Naive B cell (primary cell): ENCODE measurements around the gene DDAH2. TPM values are rescaled to one million over a fixed set of nuclear protein-coding genes. Genes with fewer than 3 reads are reported as not detected.
A peak's percentile ranks its signal among the peaks of the same experiment; 100 is the strongest.

Experiments
- ATAC-seq, 2 donors: fragments of 150-1000 bp; cut with Tn5 transposase; 2 replicates each; pipeline ENCODE4 v1.10.0; 2021; ENCODE audit warnings: low read depth in 2 of 2, mild to moderate bottlenecking in 2 of 2, moderate library complexity in 2 of 2
- DNase-seq: peaks from one replicate; pipeline ENCODE4 v3.0.0; 2022
- H3K27ac Mint-ChIP-seq, 6 donors: one replicate each; pipeline ENCODE4 v1.8.0; 2020 to 2022; ENCODE audit warnings: mild to moderate bottlenecking in 6 of 6, mixed read lengths in 6 of 6, moderate library complexity in 5 of 6, inconsistent platforms in 2 of 6
- H3K27me3 Mint-ChIP-seq, 3 donors: one replicate each; pipeline ENCODE4 v1.8.0; 2021 to 2022; ENCODE audit warnings: mixed read lengths in 3 of 3, mild to moderate bottlenecking in 1 of 3
- H3K36me3 Mint-ChIP-seq, 2 donors: one replicate each; pipeline ENCODE4 v1.8.0; 2020 to 2022; ENCODE audit warnings: mixed read lengths in 2 of 2, inconsistent platforms in 1 of 2, mild to moderate bottlenecking in 1 of 2
- H3K4me1 Mint-ChIP-seq, 3 donors: one replicate each; pipeline ENCODE4 v1.8.0; 2020 to 2022; ENCODE audit warnings: mixed read lengths in 3 of 3, inconsistent platforms in 1 of 3, mild to moderate bottlenecking in 1 of 3, moderate library complexity in 1 of 3
- H3K4me3 Mint-ChIP-seq, 8 donors: one replicate each; pipeline ENCODE4 v1.8.0; 2020 to 2022; ENCODE audit warnings: mild to moderate bottlenecking in 8 of 8, mixed read lengths in 8 of 8, moderate library complexity in 8 of 8, inconsistent platforms in 2 of 8
- H3K9me3 Mint-ChIP-seq, 7 donors: one replicate each; pipeline ENCODE4 v1.8.0; 2020 to 2022; ENCODE audit warnings: mixed read lengths in 7 of 7, mild to moderate bottlenecking in 5 of 7, inconsistent platforms in 2 of 7, moderate library complexity in 1 of 7
- polyA plus RNA-seq, 6 donors: library from polyadenylated mRNA; unstranded; fragments of 300-500 nt; fragmentation: Illumina TruSeq; gene quantifications; one replicate each; pipeline ENCODE4 v1.2.3, GENCODE V29; 2021; ENCODE audit warnings: low read depth in 6 of 6

Gene DDAH2
- polyA plus RNA-seq, 6 donors from 2014 or later = 57.1 to 87.6 (median 82.1) TPM

- H3K4me1 Mint-ChIP-seq = peaks cover 36 to 56% (median 52%) of the 10 kb centered on the region in 3 donors
- ATAC-seq (no peak), DNase-seq (no peak)
- H3K9me3 Mint-ChIP-seq = no peaks in the 10 kb centered on the region
- peaks cover 6 to 22% of the 10 kb centered on the region in 2 donors for H3K36me3 Mint-ChIP-seq
- H3K27me3 Mint-ChIP-seq = no peaks in the 10 kb centered on the region
- H3K4me3 Mint-ChIP-seq = peak within 1 kb of the TSS in 6 of 8 donors; percentile 12 to 66 (median 42)
- peak within 1 kb of the TSS in 5 of 6 donors; percentile 21 to 76 (median 58) for H3K27ac Mint-ChIP-seq
Observed at GRCh38 chr6:31723245-31723979, 5.7 kb downstream of the DDAH2 start, which contains the start of gene MPIG6B. TSS of gene MPIG6B (plus strand) at chr6:31723373. CDS start at chr6:31723384, 11 bp downstream.

- Mint-ChIP-seq H3K4me3 (no peak overlapping the region), H3K27ac (no peak overlapping the region), H3K36me3 (peaks cover 6 to 20% of the 10 kb centered on the region in 2 donors), H3K4me1 (peaks cover 27 to 45% (median 42%) of the 10 kb centered on the region in 3 donors), H3K27me3 (no peaks in the 10 kb centered on the region), H3K9me3 (no peaks in the 10 kb centered on the region)
- ATAC-seq (no peak), DNase-seq (no peak)
Observed at GRCh38 chr6:31722173-31722572, 6.9 kb downstream of the DDAH2 start.

- Mint-ChIP-seq H3K4me3 (no peak within 1 kb of the TSS), H3K4me1 (peaks cover 20 to 38% (median 35%) of the 10 kb centered on the region in 3 donors), H3K27me3 (no peaks in the 10 kb centered on the region), H3K27ac (peak within 1 kb of the TSS in 3 of 6 donors; percentile 53 to 78 (median 67)), H3K9me3 (no peaks in the 10 kb centered on the region), H3K36me3 (peaks cover 6 to 13% of the 10 kb centered on the region in 2 donors)
- no peak for DNase-seq
- no peak for ATAC-seq
Observed at GRCh38 chr6:31721351-31722020, 7.6 kb downstream of the DDAH2 start, which contains the start of gene LY6G6C. TSS of gene LY6G6C (minus strand) at chr6:31721746. CDS start at chr6:31721679, 67 bp downstream.

GRCh38 chr6:31720196-31720770, 8.8 kb downstream of the DDAH2 start:
- peaks cover 0 to 1% of the 10 kb centered on the region in 2 donors for H3K36me3 Mint-ChIP-seq
- no peak overlapping the region for H3K27ac Mint-ChIP-seq
- ATAC-seq = no peak
- no peaks in the 10 kb centered on the region for H3K27me3 Mint-ChIP-seq
- H3K4me1 Mint-ChIP-seq = peaks cover 9 to 26% (median 23%) of the 10 kb centered on the region in 3 donors
- H3K9me3 Mint-ChIP-seq = no peaks in the 10 kb centered on the region
- DNase-seq = no peak
- no peak overlapping the region for H3K4me3 Mint-ChIP-seq

GRCh38 chr6:31719001-31719400, 10.1 kb downstream of the DDAH2 start:
- Mint-ChIP-seq H3K4me3 (no peak overlapping the region), H3K27ac (no peak overlapping the region)
- ATAC-seq = no peak

GRCh38 chr6:31718265-31718664, 10.8 kb downstream of the DDAH2 start:
- H3K4me3 Mint-ChIP-seq = no peak overlapping the region
- H3K9me3 Mint-ChIP-seq = no peaks in the 10 kb centered on the region
- ATAC-seq = no peak
- peaks cover 0 to 1% (median 0%) of the 10 kb centered on the region in 3 donors for H3K27me3 Mint-ChIP-seq
- no peak for DNase-seq
- H3K36me3 Mint-ChIP-seq = no peaks in the 10 kb centered on the region
- H3K27ac Mint-ChIP-seq = no peak overlapping the region
- peaks cover 3 to 8% (median 3%) of the 10 kb centered on the region in 3 donors for H3K4me1 Mint-ChIP-seq

More at GRCh38 chr6:31719001-31719400, 10.1 kb downstream of the DDAH2 start:
- no peaks in the 10 kb centered on the region for H3K36me3 Mint-ChIP-seq
- peaks cover 6 to 15% (median 10%) of the 10 kb centered on the region in 3 donors for H3K4me1 Mint-ChIP-seq
- H3K27me3 Mint-ChIP-seq = no peaks in the 10 kb centered on the region
- H3K9me3 Mint-ChIP-seq = no peaks in the 10 kb centered on the region
- no peak for DNase-seq

GRCh38 chr6:31717499-31718222, 11.4 kb downstream of the DDAH2 start:
- DNase-seq = no peak
- Mint-ChIP-seq H3K36me3 (no peaks in the 10 kb centered on the region), H3K9me3 (no peaks in the 10 kb centered on the region), H3K4me3 (no peak overlapping the region), H3K27me3 (peaks cover 0 to 7% (median 0%) of the 10 kb centered on the region in 3 donors), H3K4me1 (peaks cover 0 to 3% (median 0%) of the 10 kb centered on the region in 3 donors), H3K27ac (peak overlapping the region in 1 of 6 donors; percentile 64)
- ATAC-seq = no peak

- Mint-ChIP-seq H3K27me3 (peaks cover 0 to 8% (median 0%) of the 10 kb centered on the region in 3 donors), H3K9me3 (no peaks in the 10 kb centered on the region), H3K27ac (peak within 1 kb of the TSS in 2 of 6 donors; percentile 47), H3K36me3 (no peaks in the 10 kb centered on the region), H3K4me3 (no peak within 1 kb of the TSS), H3K4me1 (peaks cover 17 to 22% (median 19%) of the 10 kb centered on the region in 3 donors)
- DNase-seq = no peak
- ATAC-seq = no peak
Observed at GRCh38 chr6:31715022-31715958, 13.8 kb downstream of the DDAH2 start, which contains the start of gene LY6G6D. TSS of gene LY6G6D (plus strand) at chr6:31715348. CDS start at chr6:31715356, 8 bp downstream.

- Mint-ChIP-seq H3K27me3 (peaks cover 0 to 8% (median 0%) of the 10 kb centered on the region in 3 donors), H3K4me3 (no peak overlapping the region), H3K9me3 (no peaks in the 10 kb centered on the region), H3K4me1 (peaks cover 17 to 22% (median 20%) of the 10 kb centered on the region in 3 donors), H3K36me3 (no peaks in the 10 kb centered on the region), H3K27ac (peak overlapping the region in 1 of 6 donors; percentile 47)
- ATAC-seq (no peak), DNase-seq (no peak)
Observed at GRCh38 chr6:31713991-31714684, 15.0 kb downstream of the DDAH2 start.

GRCh38 chr6:31713465-31713864, 15.6 kb downstream of the DDAH2 start:
- Mint-ChIP-seq H3K27ac (peak overlapping the region in 3 of 6 donors; percentile 47 to 86 (median 63)), H3K9me3 (no peaks in the 10 kb centered on the region), H3K36me3 (no peaks in the 10 kb centered on the region), H3K4me1 (peaks cover 17 to 22% (median 20%) of the 10 kb centered on the region in 3 donors), H3K27me3 (peaks cover 0 to 8% (median 0%) of the 10 kb centered on the region in 3 donors), H3K4me3 (no peak overlapping the region)
- DNase-seq (no peak), ATAC-seq (no peak)

GRCh38 chr6:31712296-31712695, 16.8 kb downstream of the DDAH2 start:
- Mint-ChIP-seq H3K36me3 (no peaks in the 10 kb centered on the region), H3K9me3 (no peaks in the 10 kb centered on the region), H3K27ac (peak overlapping the region in 2 of 6 donors; percentile 5 to 35), H3K27me3 (peaks cover 0 to 8% (median 0%) of the 10 kb centered on the region in 3 donors), H3K4me1 (peaks cover 17 to 22% (median 20%) of the 10 kb centered on the region in 3 donors), H3K4me3 (peak overlapping the region in 1 of 8 donors; percentile 17)
- ATAC-seq (peak; percentile 87 to 88), DNase-seq (no peak)
